ENCODE data around the gene FAM174A.
A peak's percentile ranks its signal among the peaks of the same experiment; 100 is the strongest.

FAM174A gene

GRCh38 chr5:100566382-100567141, 31.4 kb downstream of the FAM174A start:
- no peak overlapping the region for H3K4me3 ChIP-seq (replicated peaks; ENCODE audit: low read depth, low read length)
- TF ChIP-seq CTCF (IDR thresholded peaks at IDR 0.05; ENCODE audit: low read depth, low read length, missing control alignments), result no peak
- DNase-seq (ENCODE audit: extremely low read depth, low read depth), result no peak

GRCh38 chr5:100574716-100575115, 39.5 kb downstream of the FAM174A start:
- TF ChIP-seq CTCF (IDR thresholded peaks at IDR 0.05; ENCODE audit: low read depth, low read length, missing control alignments), result no peak
- no peak overlapping the region for H3K4me3 ChIP-seq (replicated peaks; ENCODE audit: low read depth, low read length)
- DNase-seq (ENCODE audit: extremely low read depth, low read depth), result no peak

- TF ChIP-seq CTCF (IDR thresholded peaks at IDR 0.05; ENCODE audit: low read depth, low read length, missing control alignments), result no peak
- no peak overlapping the region for H3K4me3 ChIP-seq (replicated peaks; ENCODE audit: low read depth, low read length)
- no peak for DNase-seq (ENCODE audit: extremely low read depth, low read depth)
Measured at GRCh38 chr5:100575815-100576214, 40.6 kb downstream of the FAM174A start.

- TF ChIP-seq CTCF (IDR thresholded peaks at IDR 0.05; ENCODE audit: low read depth, low read length, missing control alignments), result no peak
- H3K4me3 ChIP-seq (replicated peaks; ENCODE audit: low read depth, low read length), result no peak overlapping the region
- peak; percentile 3 for DNase-seq (ENCODE audit: extremely low read depth, low read depth)
Measured at GRCh38 chr5:100576217-100576751, 41.1 kb downstream of the FAM174A start.

- no peak for TF ChIP-seq CTCF (IDR thresholded peaks at IDR 0.05; ENCODE audit: low read depth, low read length, missing control alignments)
- H3K4me3 ChIP-seq (replicated peaks; ENCODE audit: low read depth, low read length), result no peak overlapping the region
- DNase-seq (ENCODE audit: extremely low read depth, low read depth), result no peak
Measured at GRCh38 chr5:100577506-100577905, 42.3 kb downstream of the FAM174A start.

GRCh38 chr5:100584069-100584468, 48.9 kb downstream of the FAM174A start:
- H3K4me3 ChIP-seq (replicated peaks; ENCODE audit: low read depth, low read length), result no peak overlapping the region
- TF ChIP-seq CTCF (IDR thresholded peaks at IDR 0.05; ENCODE audit: low read depth, low read length, missing control alignments), result no peak
- DNase-seq (ENCODE audit: extremely low read depth, low read depth), result no peak
